GM12891 (cell line): ENCODE measurements around the gene ALG9.

Experiments
- DNase-seq: peaks from one replicate; pipeline ENCODE4 v3.0.0; 2011; ENCODE audit warnings: low spot score; ENCODE audit not compliant: insufficient read length
- FAIRE-seq: peaks from 2 replicates; lab custom pipeline; 2011; peaks lifted over from hg19 to GRCh38; lab: Jason Lieb, UNC
- PAX5 ChIP-seq: IDR thresholded peaks from 2 replicates; pipeline ENCODE4 v1.6.1; 2011; ENCODE audit warnings: low read length, moderate library complexity, mild to moderate bottlenecking; ENCODE audit not compliant: insufficient read depth, severe bottlenecking
- POLR2A ChIP-seq: IDR thresholded peaks from 2 replicates; pipeline ENCODE4 v1.6.1; 2011; ENCODE audit warnings: low read depth, low read length, control low read depth
- POLR2AphosphoS5 ChIP-seq: IDR thresholded peaks from 2 replicates; pipeline ENCODE4 v1.6.1; 2011; ENCODE audit warnings: low read depth, low read length, control low read depth
- POU2F2 ChIP-seq: IDR thresholded peaks from 2 replicates; pipeline ENCODE4 v1.6.1; 2011; ENCODE audit warnings: low read depth, mild to moderate bottlenecking, control low read depth, low read length, moderate library complexity
- SPI1 ChIP-seq: IDR thresholded peaks from 2 replicates; pipeline ENCODE4 v1.6.1; 2011; ENCODE audit warnings: low read depth, low read length, control low read depth
- TAF1 ChIP-seq: IDR thresholded peaks from 2 replicates; pipeline ENCODE4 v1.6.1; 2011; ENCODE audit warnings: low read depth, low read length, control low read depth

Gene ALG9

GRCh38 chr11:111837366-111837891 lies 34.0 kb downstream of the ALG9 start:
- TF ChIP-seq POU2F2 (no peak), TAF1 (no peak), POLR2A (no peak), POLR2AphosphoS5 (no peak), SPI1 (no peak), PAX5 (no peak)
- DNase-seq: no peak
- no peak for FAIRE-seq

GRCh38 chr11:111836721-111837120 lies 34.7 kb downstream of the ALG9 start:
- no peak for TF ChIP-seq POLR2A
- TF ChIP-seq POLR2AphosphoS5: no peak
- TF ChIP-seq SPI1: no peak
- no peak for TF ChIP-seq TAF1
- TF ChIP-seq PAX5: no peak
- no peak for TF ChIP-seq POU2F2
- DNase-seq (no peak), FAIRE-seq (peak; percentile 5)

- FAIRE-seq: no peak
- no peak for DNase-seq
- TF ChIP-seq POLR2A: no peak
- no peak for TF ChIP-seq TAF1
- no peak for TF ChIP-seq SPI1
- no peak for TF ChIP-seq POLR2AphosphoS5
- no peak for TF ChIP-seq PAX5
- no peak for TF ChIP-seq POU2F2
Observed at GRCh38 chr11:111836162-111836561, 35.2 kb downstream of the ALG9 start.

- FAIRE-seq: no peak
- no peak for DNase-seq
- TF ChIP-seq POLR2AphosphoS5: no peak
- no peak for TF ChIP-seq POLR2A
- TF ChIP-seq PAX5: no peak
- no peak for TF ChIP-seq SPI1
- TF ChIP-seq TAF1: no peak
- TF ChIP-seq POU2F2: no peak
Observed at GRCh38 chr11:111835665-111836064, 35.7 kb downstream of the ALG9 start.

- no peak for DNase-seq
- no peak for FAIRE-seq
- TF ChIP-seq POLR2A: no peak
- no peak for TF ChIP-seq PAX5
- TF ChIP-seq POLR2AphosphoS5: no peak
Observed at GRCh38 chr11:111834432-111835163, 36.8 kb downstream of the ALG9 start.

- DNase-seq: no peak
- TF ChIP-seq SPI1 (no peak), POLR2A (no peak), PAX5 (no peak), TAF1 (no peak), POLR2AphosphoS5 (no peak), POU2F2 (no peak)
- FAIRE-seq: no peak
Observed at GRCh38 chr11:111833524-111833923, 37.9 kb downstream of the ALG9 start.

- FAIRE-seq: peak; percentile 54
Observed at GRCh38 chr11:111829185-111829968, 42.0 kb downstream of the ALG9 start.

GRCh38 chr11:111826322-111826950 lies 44.9 kb downstream of the ALG9 start:
- no peak for FAIRE-seq
- TF ChIP-seq POU2F2: no peak
- TF ChIP-seq POLR2A: no peak
- no peak for TF ChIP-seq POLR2AphosphoS5
- DNase-seq: no peak

More at GRCh38 chr11:111829185-111829968, 42.0 kb downstream of the ALG9 start:
- TF ChIP-seq TAF1: no peak
- no peak for TF ChIP-seq PAX5
- no peak for TF ChIP-seq POU2F2
- no peak for DNase-seq

- FAIRE-seq: no peak
- no peak for DNase-seq
- TF ChIP-seq TAF1 (no peak), PAX5 (no peak), POLR2AphosphoS5 (no peak), POLR2A (no peak), POU2F2 (no peak), SPI1 (no peak)
Observed at GRCh38 chr11:111823629-111824028, 47.8 kb downstream of the ALG9 start.

- DNase-seq (no peak), FAIRE-seq (no peak)
- no peak for TF ChIP-seq TAF1
- TF ChIP-seq PAX5: no peak
- no peak for TF ChIP-seq SPI1
- TF ChIP-seq POLR2AphosphoS5: no peak
- no peak for TF ChIP-seq POLR2A
- TF ChIP-seq POU2F2: no peak
Observed at GRCh38 chr11:111823131-111823530, 48.2 kb downstream of the ALG9 start.
